GM18867 (cell line): ENCODE data around the gene CROCC2.

ENCODE experiments used
- ATAC-seq: cut with Tn5 transposase; IDR thresholded peaks from one replicate; pipeline ENCODE4 v1.9.1; 2021; ENCODE audit warnings: mild to moderate bottlenecking, moderate library complexity; ENCODE audit not compliant: unreplicated experiment

CROCC2 gene

DNA sequence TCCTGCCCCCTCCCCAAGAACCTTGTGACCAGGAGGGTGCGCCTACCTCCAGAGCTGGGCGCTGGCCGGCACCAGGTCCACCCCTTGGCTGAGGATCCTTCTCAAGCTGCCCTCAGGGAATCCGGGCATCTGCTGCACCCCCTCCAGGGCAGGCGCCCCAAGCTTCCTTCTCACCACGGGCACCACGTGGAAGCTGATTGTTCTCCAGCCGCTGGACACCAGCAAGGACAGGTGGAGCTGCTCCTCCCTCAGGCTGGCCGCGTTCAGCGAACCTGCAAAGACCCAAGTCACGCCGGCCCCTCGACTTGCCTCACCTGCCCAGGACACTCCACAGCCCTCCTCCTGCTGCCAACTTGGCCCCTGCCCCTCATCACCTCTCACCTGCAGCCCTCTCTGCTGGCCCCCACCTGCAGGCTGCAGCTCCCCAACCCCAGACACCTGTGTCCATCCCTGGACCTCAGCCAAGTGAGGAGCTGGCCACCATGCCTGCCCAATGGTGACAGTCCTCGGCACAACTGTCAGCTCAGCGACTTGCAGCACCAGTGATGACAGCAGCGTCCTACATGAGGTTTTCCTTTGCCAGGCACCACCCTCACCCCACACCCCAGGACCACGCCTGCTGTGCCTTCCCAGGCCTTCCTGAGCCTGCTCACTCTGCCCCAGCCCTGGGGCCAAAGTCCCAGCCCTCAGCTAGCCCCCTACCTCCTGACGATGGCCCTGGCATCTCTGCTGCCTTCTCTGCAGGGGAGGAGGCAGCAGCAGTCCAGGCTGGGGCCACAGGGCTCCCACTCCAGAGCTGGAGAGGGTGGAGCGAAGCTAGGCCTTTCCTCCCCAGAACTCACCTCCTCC lies 14.4 kb upstream of the CROCC2 start:
- no peak for ATAC-seq

- no peak for ATAC-seq
Observed at GRCh38 chr2:240892356-240892755, 13.8 kb upstream of the CROCC2 start.

DNA sequence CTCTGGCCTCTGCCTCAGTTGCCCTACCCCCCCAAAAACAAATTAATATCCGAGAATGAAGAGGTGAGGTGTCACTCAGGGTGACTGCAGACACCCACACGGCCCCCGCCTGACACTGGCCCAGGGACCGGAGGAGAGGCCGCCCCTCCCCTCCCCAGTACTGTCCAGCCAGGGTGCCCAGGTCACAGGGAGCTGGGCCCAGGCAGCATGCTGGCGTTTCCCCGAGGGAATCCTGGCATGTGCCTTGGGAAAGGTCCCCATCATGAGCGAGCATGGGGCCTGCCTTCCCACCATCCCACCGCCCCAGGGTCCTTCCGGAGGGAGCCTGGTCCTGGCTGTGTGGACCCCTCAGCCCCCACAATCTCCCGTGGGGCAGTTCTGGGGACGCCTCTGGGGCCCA lies 13.2 kb upstream of the CROCC2 start:
- ATAC-seq, result no peak

- ATAC-seq, result no peak
Observed at GRCh38 chr2:240893363-240893844, 12.7 kb upstream of the CROCC2 start.

GRCh38 chr2:240894006-240894405 lies 12.1 kb upstream of the CROCC2 start:
- ATAC-seq, result no peak

DNA sequence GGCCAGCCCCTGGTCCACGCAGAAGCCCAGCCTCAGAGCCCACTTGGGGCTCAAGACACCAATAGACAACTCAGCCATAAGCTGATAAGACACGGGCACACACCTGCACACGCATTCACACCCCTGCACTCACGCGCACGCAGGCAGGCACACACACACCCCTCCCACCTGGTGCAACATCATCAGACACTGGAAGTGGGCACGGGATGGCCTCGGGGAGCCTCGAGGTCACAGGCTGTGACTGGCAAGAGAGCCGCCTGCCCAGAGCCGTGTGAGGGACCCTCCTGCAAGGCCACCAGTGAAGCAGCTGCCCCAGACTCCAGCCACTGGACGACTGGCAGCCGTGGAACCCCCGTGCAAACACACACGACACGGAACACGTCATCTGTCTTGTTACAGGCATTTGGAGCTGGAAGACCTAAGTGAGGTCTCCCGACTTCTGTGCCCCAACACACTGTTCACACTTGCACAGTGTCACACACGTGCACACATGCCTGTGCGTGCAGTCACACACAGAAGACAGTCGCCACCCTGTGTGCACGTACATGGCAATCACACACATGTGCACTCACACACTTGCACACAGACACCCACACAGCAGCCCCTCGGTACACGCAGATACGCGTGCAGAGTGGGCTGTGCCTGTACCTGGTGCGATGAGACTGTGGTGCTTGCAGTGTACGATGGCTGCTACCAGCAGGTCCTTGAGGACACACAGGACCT lies 11.1 kb upstream of the CROCC2 start:
- no peak for ATAC-seq

DNA sequence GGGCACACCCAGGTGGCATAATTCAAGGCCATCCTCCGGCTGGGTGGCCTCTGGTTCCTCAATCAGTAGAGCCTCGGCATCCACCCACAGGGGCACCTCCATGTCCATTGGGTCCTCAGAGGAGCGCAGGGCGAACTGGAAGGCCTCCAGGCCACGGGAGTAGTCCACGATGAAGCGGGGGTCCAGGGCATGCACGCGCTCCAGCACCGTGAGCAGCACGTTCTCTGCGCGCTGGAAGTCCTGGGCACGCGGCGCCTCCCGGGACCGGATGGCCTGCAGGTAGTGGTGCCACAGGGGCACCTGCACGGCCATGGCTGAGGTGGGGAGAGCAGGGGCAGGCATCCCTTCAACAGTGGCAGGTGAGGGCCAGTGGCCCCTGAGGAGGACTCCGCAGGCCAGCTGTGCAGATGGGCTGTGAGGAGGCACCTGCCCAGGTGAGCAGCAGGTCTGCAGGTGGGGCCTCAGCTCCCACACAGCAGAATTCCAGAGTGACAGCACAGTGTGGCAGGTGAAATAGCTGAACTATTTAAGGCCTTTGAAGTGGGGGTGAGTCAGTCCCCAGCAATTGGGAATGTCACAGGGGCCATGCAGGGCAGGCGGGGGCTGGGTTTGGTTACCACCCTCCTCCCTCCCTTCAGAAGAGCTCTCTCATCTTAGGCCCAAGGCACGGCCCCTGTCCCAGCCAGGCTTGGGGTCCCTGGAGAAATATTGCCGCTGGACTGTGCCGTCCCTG lies 10.3 kb upstream of the CROCC2 start, which contains the start of gene MAB21L4:
MAB21L4 (minus strand) TSS at position 501 of the 733 bp plus-strand sequence; CDS start at position 342, 159 bp downstream.
- ATAC-seq, result no peak

DNA sequence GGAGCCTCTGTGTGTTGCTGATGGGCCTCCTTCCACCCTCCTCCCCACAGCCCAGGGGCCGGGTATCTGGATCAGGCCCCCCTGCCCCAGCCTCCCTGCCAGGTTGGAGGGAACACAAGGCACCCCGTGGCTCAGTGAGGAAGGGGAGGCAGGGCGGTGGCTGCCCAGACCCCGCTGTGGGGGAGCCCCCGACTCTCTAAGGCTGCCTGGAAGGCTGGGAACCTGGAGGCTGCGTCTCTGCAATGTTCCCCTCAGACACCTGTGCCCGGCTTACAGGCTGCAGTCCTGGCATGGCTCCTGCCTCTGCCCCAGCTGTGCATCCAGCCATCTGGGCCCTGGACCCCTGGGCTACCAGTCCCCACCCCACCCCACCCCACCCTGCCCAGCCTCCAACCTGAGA lies 9.7 kb upstream of the CROCC2 start:
- no peak for ATAC-seq

- no peak for ATAC-seq
Observed at GRCh38 chr2:240896871-240897692, 9.1 kb upstream of the CROCC2 start.

GRCh38 chr2:240898108-240898730 lies 7.9 kb upstream of the CROCC2 start:
- no peak for ATAC-seq

DNA sequence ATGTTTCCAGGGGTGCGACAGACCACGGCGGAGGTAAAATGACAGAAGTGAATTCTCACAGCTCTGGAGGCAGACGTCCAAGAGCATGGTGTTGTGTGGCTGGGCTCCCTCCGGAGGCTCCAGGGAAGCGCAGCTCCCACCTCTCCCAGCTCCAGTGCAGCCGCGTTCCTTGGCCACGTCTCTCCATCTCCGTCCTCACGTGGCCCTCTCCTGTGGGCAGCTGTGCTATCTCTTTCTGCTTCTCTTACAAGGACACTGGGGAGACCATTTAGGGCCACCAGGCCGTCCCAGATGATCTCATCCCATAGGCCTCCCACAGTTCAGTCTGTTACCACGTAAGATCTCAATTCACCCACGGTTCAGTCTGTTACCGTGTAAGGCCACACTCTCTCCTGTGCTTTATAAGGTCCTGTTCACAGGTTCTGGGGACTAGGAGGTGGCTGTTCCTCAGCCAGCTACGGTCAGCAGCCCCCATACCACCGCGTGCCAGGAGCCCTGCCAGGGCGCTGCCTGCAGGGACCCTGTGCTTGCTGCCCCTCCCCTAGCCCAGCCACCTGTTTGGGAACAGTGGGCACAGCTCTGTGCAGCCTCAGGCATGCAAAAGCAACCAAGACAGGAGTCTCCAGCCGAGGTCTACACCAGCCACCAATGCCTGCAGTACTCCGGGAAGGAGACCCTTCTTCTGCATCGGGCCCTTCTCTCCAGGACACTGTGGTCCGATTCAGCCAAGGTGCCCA lies 7.2 kb upstream of the CROCC2 start:
- ATAC-seq, result no peak

DNA sequence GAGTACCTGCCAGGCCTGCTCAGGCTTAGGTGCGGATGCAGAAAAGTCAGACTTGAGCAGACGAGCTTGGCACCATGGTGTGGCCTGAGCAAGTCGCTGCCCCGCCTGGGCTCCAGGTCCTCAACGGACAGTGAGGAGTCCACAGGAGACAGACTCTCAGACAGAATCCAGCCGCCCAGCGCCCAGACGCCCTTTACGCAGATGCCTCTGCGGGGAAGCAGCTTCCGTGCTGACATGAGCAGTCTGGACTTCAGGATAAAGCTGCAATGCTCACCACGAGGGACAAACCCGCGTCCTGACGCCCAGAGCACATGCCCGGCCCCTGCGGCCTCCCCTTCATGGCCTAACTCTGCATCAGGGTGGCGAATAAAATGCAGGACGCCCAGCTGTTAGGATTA lies 6.7 kb upstream of the CROCC2 start:
- no peak for ATAC-seq

DNA sequence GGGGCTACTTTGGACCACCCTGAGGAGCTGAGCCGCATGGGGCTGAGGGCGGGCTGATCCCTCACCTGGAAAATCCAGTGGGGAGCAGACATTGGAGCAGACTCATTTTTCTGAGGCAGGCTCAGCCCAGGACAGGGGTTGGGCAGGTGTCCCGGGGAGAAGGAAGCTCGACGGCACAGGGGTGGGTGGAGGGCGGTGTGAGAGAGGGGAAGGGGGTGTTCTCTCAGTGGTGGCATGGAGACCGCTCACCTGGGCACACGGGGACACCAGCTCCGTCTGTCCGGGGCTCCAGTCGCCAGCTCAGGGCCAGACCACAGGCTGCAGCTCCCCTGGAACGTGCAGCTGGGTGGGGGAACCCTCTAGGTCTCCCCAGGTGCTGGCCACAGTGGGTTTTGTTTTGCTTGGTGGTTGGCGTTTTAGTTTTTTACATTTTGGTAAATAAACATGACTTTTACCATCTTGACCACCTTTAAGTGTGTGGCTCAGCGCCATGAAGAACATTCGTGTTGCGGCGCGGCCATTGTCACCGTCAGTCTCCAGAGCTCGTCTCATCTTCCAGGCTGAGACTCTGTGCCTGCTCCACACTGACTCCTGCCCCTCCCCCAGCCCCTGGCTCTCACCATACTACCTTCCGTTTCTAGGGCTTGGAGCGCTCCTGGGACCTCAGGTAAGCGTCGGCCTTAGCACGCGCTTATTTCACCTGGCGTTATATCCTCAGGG lies 5.8 kb upstream of the CROCC2 start:
- no peak for ATAC-seq

- no peak for ATAC-seq
Observed at GRCh38 chr2:240901986-240902614, 4.0 kb upstream of the CROCC2 start.

DNA sequence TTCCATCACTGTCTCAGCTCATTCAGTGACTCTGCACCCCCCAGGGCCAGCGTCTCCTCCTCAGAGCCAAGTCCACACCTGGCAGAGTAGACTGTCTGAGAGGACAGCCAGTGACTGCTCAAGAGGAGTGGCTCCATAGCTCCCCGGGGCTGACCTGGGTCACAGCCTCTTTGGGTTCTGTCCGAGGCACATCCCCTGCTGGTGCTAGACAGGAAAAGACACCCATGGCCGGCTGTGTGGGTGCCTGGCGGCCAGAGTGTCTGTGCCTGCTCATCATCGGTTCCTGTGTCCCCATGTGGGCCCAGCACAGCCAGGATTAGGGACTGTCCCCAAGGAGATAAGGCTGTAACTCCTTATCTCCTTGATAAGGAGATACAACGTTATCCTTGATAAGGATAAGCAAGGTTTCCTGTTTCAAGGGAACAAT lies 3.5 kb upstream of the CROCC2 start:
- ATAC-seq, result no peak

- no peak for ATAC-seq
Observed at GRCh38 chr2:240903191-240904060, 2.7 kb upstream of the CROCC2 start.
